HCT116 (cell line): Measurements from ENCODE around the gene DRG2. TPM values are rescaled to one million over a fixed set of nuclear protein-coding genes. Genes with fewer than 3 reads are reported as not detected.

Experiments used
- ATAC-seq: fragments of 200-7000 bp; cut with Tn5 transposase; 2 replicates; pipeline ENCODE4 v1.9.1; 2020; ENCODE audit warnings: mild to moderate bottlenecking, moderate library complexity
- BruUV-seq: library from RNA; stranded (reverse); fragments of 400-500 nt; replicated peaks from 2 replicates; lab custom pipeline; 2021; lab: Mats Ljungman, UMichigan
- CTCF ChIA-PET: fragments of 300-600 bp; sonication (Branson Sonifier 250); formaldehyde crosslinking; loops from one replicate; lab custom pipeline; 2021; ENCODE audit warnings: antibody characterized with exemption; lab: Charles Lee
- POLR2A ChIA-PET: fragments of 300-600, 350-600 bp; sonication (Branson Sonifier 250); formaldehyde crosslinking; loops from one replicate; lab custom pipeline; 2021; ENCODE audit warnings: antibody characterized with exemption; lab: Charles Lee
- RAD21 ChIA-PET, 2 experiments: fragments of 300-600 bp; sonication (Branson Sonifier 250); formaldehyde crosslinking; loops; one replicate each; lab custom pipeline; 2023; ENCODE audit warnings: low total read pairs in 2 of 2; ENCODE audit not compliant: uncharacterized antibody in 2 of 2, unreplicated experiment in 2 of 2, low non-redundant PET in 1 of 2; lab: Charles Lee
- DNase-seq: peaks from one replicate; pipeline ENCODE4 v3.0.0-alpha.2; 2010; ENCODE audit warnings: low read depth, low spot score
- H2AFZ ChIP-seq: fragments of 200-600 bp; shearing (Covaris generic), sonication (generic); 2 replicates; pipeline ENCODE4 v1.6.1; 2017; ENCODE audit warnings: low read depth, mixed run types, mixed read lengths, antibody characterized with exemption, low read length; ENCODE audit not compliant: poor library complexity, severe bottlenecking
- H3K27ac ChIP-seq: 2 replicates; pipeline ENCODE4 v1.5.1; 2012; ENCODE audit warnings: low read depth, low read length
- H3K27me3 ChIP-seq: fragments of 200-600 bp; sonication (generic); 2 replicates; pipeline ENCODE4 v1.6.1; 2016; ENCODE audit warnings: mixed run types, low read length, mixed read lengths; ENCODE audit not compliant: insufficient read depth
- H3K36me3 ChIP-seq, 2 experiments: fragments of 200-500 bp in 1 of 2; fragments of 200-600 bp in 1 of 2; sonication (Bioruptor generic) in 1 of 2; sonication (generic) in 1 of 2; 2 replicates each; pipeline versions ENCODE4 v1.5.1 to v1.6.1; 2014 to 2016; ENCODE audit warnings: low read length in 2 of 2, inconsistent platforms in 1 of 2, mixed read lengths in 1 of 2, mixed run types in 1 of 2; ENCODE audit not compliant: insufficient read depth in 2 of 2, control insufficient read depth in 1 of 2
- H3K4me1 ChIP-seq, 2 experiments: fragments of 200-600 bp in 1 of 2; sonication (generic) in 1 of 2; 2 replicates each; pipeline versions ENCODE4 v1.5.1 to v1.6.1; 2012 to 2017; ENCODE audit warnings: low read length in 2 of 2, inconsistent platforms in 1 of 2, mild to moderate bottlenecking in 1 of 2, mixed read lengths in 1 of 2, mixed run types in 1 of 2, moderate library complexity in 1 of 2; ENCODE audit not compliant: insufficient read depth in 2 of 2, control insufficient read depth in 1 of 2
- H3K4me2 ChIP-seq: fragments of 200-600 bp; sonication (generic); 2 replicates; pipeline ENCODE4 v1.6.1; 2017; ENCODE audit warnings: mixed run types, low read length, mixed read lengths
- H3K4me3 ChIP-seq, 2 experiments: fragments of 200-600 bp in 1 of 2; sonication (generic) in 1 of 2; replicated peaks in 1 of 2; 2 replicates each; pipeline ENCODE4 v1.5.1; 2011 to 2016; ENCODE audit warnings: low read length in 2 of 2, control low read depth in 1 of 2, low read depth in 1 of 2, mild to moderate bottlenecking in 1 of 2, mixed read lengths in 1 of 2, mixed run types in 1 of 2
- H3K79me2 ChIP-seq: fragments of 200-600 bp; sonication (generic); 2 replicates; pipeline ENCODE4 v1.6.1; 2017; ENCODE audit warnings: mild to moderate bottlenecking, mixed run types, low read length, moderate library complexity, mixed read lengths; ENCODE audit not compliant: insufficient read depth
- H3K9ac ChIP-seq: fragments of 200-600 bp; sonication (generic); 2 replicates; pipeline ENCODE4 v1.6.1; 2016; ENCODE audit warnings: low read length, mixed read lengths
- H3K9me2 ChIP-seq: fragments of 200-600 bp; sonication (generic), shearing (Covaris generic); 2 replicates; pipeline ENCODE4 v1.6.1; 2017; ENCODE audit warnings: mixed run types, mild to moderate bottlenecking, moderate library complexity; ENCODE audit not compliant: insufficient read depth
- H3K9me3 ChIP-seq, 2 experiments: fragments of 200-500 bp in 1 of 2; fragments of 200-600 bp in 1 of 2; sonication (Bioruptor generic) in 1 of 2; sonication (generic) in 1 of 2; 2 replicates each; pipeline ENCODE4 v1.6.1; 2014 to 2017; ENCODE audit warnings: low read length in 2 of 2, mixed read lengths in 2 of 2, inconsistent platforms in 1 of 2, low read depth in 1 of 2, mild to moderate bottlenecking in 1 of 2, mixed run types in 1 of 2, moderate library complexity in 1 of 2; ENCODE audit not compliant: control insufficient read depth in 1 of 2, insufficient read depth in 1 of 2
- H4K20me1 ChIP-seq: fragments of 200-600 bp; sonication (generic), shearing (Covaris generic); 2 replicates; pipeline ENCODE4 v1.6.1; 2017; ENCODE audit warnings: mixed run types, mild to moderate bottlenecking, moderate library complexity; ENCODE audit not compliant: insufficient read depth
- ATF3 ChIP-seq: IDR thresholded peaks from 2 replicates; pipeline ENCODE4 v1.6.1; 2012
- EGR1 ChIP-seq: IDR thresholded peaks from 2 replicates; pipeline ENCODE4 v1.6.1; 2012; ENCODE audit warnings: low read depth
- EZH2 ChIP-seq: fragments of 200-600 bp; sonication (generic); IDR thresholded peaks from 2 replicates; pipeline ENCODE4 v1.6.1; 2017; ENCODE audit warnings: antibody characterized with exemption, mixed run types
- EZH2phosphoT487 ChIP-seq: fragments of 200-600 bp; IDR thresholded peaks from 2 replicates; pipeline ENCODE4 v1.6.1; 2018; ENCODE audit warnings: antibody characterized with exemption, borderline replicate concordance
- FOSL1 ChIP-seq: IDR thresholded peaks from 2 replicates; pipeline ENCODE4 v1.6.1; 2012; ENCODE audit warnings: low read depth
- JUND ChIP-seq: IDR thresholded peaks from 2 replicates; pipeline ENCODE4 v1.6.1; 2012
- POLR2AphosphoS5 ChIP-seq: IDR thresholded peaks from 2 replicates; pipeline ENCODE4 v1.6.1; 2011; ENCODE audit warnings: mild to moderate bottlenecking, low read depth, low read length, moderate library complexity
- RAD21 ChIP-seq: IDR thresholded peaks from 2 replicates; pipeline ENCODE4 v1.6.1; 2012; ENCODE audit warnings: low read depth, mild to moderate bottlenecking
- REST ChIP-seq: IDR thresholded peaks from 2 replicates; pipeline ENCODE4 v1.6.1; 2012; ENCODE audit warnings: low read depth
- SP1 ChIP-seq: IDR thresholded peaks from 2 replicates; pipeline ENCODE4 v1.6.1; 2012; ENCODE audit warnings: low read depth
- SRF ChIP-seq: IDR thresholded peaks from 2 replicates; pipeline ENCODE4 v1.6.1; 2012; ENCODE audit warnings: low read depth
- TCF7L2 ChIP-seq: IDR thresholded peaks from 2 replicates; pipeline ENCODE4 v1.7.0; 2011; ENCODE audit warnings: borderline replicate concordance, inconsistent platforms; ENCODE audit not compliant: insufficient read depth, insufficient read length; ENCODE audit errors: extremely low read depth
- YY1 ChIP-seq: IDR thresholded peaks from 2 replicates; pipeline ENCODE4 v1.6.1; 2011; ENCODE audit warnings: low read length, low read depth, moderate library complexity, mild to moderate bottlenecking; ENCODE audit not compliant: insufficient replicate concordance; ENCODE audit errors: extremely low read depth
- ZNF274 ChIP-seq: fragments of 200-500 bp; sonication (Bioruptor generic); IDR thresholded peaks from 2 replicates; pipeline ENCODE4 v1.6.1; 2014; ENCODE audit warnings: mild to moderate bottlenecking, low read depth, low read length, inconsistent platforms
- intact Hi-C: fragments of 100-400 bp; cut with micrococcal nuclease; formaldehyde crosslinking; loops from 2 replicates; pipeline ENCODE4 v1.10.0; 2022
- total RNA-seq: library from RNA; stranded (reverse); gene quantifications from one replicate; pipeline ENCODE4 v1.2.1, GENCODE V29; 2021; ENCODE audit not compliant: unreplicated experiment

Gene DRG2
- total RNA-seq, 1 experiment from 2014 or later = 41.0 TPM

GRCh38 chr17:18120461-18121017 is 32.8 kb downstream of the DRG2 start:
- ATAC-seq (no peak), DNase-seq (no peak)
- no peaks in the 10 kb centered on the region for H3K4me1 ChIP-seq
- no peaks in the 10 kb centered on the region for H3K79me2 ChIP-seq
- POLR2A ChIA-PET = no interaction called here
- H3K27ac ChIP-seq = no peak overlapping the region
- H3K4me2 ChIP-seq = no peak overlapping the region
- H3K9me2 ChIP-seq = no peaks in the 10 kb centered on the region
- H3K36me3 ChIP-seq = no peaks in the 10 kb centered on the region
- no peaks in the 10 kb centered on the region; a peak in 2 of 4 replicates for H3K9me3 ChIP-seq
- no peaks in the 10 kb centered on the region for H4K20me1 ChIP-seq
- CTCF ChIA-PET = no interaction called here
- no peak overlapping the region for H3K4me3 ChIP-seq
- no peak for TF ChIP-seq EZH2phosphoT487
- no peak for TF ChIP-seq POLR2AphosphoS5
- TF ChIP-seq REST = no peak
- TF ChIP-seq ZNF274 = no peak
- no peak for TF ChIP-seq JUND
- no peak for TF ChIP-seq FOSL1
- TF ChIP-seq EZH2 = no peak
- no peak for TF ChIP-seq TCF7L2
- no peak for TF ChIP-seq EGR1
- TF ChIP-seq ATF3 = no peak
- no peak for TF ChIP-seq SP1
- TF ChIP-seq YY1 = no peak
- no peak for TF ChIP-seq SRF
- TF ChIP-seq RAD21 = no peak
- RAD21 ChIA-PET = no interaction called here
- intact Hi-C loops = no loop called here
- no TSS peak for BruUV-seq
- H2AFZ ChIP-seq = no peak overlapping the region
- H3K27me3 ChIP-seq = no peaks in the 10 kb centered on the region
- no peak overlapping the region for H3K9ac ChIP-seq
